ENCODE data around the gene ST6GALNAC5.

DNA sequence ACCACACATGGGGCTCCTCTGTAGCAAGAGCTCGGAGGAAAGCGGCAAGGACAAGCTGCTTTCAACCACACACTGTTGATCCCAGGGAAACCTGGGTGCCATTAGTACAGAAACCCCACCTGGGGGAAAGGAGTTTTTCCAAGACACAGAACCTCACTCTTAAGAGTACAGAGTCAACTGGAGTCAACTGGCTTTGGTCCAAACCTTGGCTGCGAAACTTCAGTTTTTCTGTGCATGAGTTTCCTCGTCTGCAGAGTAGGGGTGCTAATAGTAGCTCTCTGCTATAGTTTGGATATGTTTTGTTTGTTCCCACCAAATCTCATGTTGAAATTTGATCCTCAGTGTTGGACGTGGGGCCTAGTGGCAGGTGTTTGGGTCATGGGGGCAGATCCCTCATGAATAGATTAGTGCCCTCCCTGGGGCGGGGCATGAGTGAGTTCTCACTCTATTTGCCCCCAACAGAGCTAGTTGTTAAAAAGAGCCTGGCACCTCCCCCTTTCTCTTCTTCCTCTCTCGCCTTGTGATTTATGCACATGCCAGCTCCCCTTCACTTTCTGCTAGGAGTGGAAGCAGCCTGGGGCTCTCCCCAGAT is 190.8 kb downstream of the ST6GALNAC5 start:
- TF ChIP-seq, protein P1, sequence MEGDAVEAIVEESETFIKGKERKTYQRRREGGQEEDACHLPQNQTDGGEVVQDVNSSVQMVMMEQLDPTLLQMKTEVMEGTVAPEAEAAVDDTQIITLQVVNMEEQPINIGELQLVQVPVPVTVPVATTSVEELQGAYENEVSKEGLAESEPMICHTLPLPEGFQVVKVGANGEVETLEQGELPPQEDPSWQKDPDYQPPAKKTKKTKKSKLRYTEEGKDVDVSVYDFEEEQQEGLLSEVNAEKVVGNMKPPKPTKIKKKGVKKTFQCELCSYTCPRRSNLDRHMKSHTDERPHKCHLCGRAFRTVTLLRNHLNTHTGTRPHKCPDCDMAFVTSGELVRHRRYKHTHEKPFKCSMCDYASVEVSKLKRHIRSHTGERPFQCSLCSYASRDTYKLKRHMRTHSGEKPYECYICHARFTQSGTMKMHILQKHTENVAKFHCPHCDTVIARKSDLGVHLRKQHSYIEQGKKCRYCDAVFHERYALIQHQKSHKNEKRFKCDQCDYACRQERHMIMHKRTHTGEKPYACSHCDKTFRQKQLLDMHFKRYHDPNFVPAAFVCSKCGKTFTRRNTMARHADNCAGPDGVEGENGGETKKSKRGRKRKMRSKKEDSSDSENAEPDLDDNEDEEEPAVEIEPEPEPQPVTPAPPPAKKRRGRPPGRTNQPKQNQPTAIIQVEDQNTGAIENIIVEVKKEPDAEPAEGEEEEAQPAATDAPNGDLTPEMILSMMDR (IDR thresholded peaks at IDR 0.05), result no peak
- TF ChIP-seq POLR2A (IDR thresholded peaks at IDR 0.05), result no peak
